Neural progenitor cell (in vitro differentiated cells): ENCODE measurements around the gene CREB5. TPM values are rescaled to one million over a fixed set of nuclear protein-coding genes. Genes with fewer than 3 reads are reported as not detected.

Experiments
- DNase-seq: peaks from one replicate; pipeline ENCODE4 v3.0.0-alpha.2; 2016; ENCODE audit warnings: low spot score
- H2AFZ ChIP-seq: fragments of 200-600 bp; sonication (generic); replicated peaks from 2 replicates; pipeline ENCODE4 v1.6.1; 2016; ENCODE audit warnings: antibody characterized with exemption
- H3F3A ChIP-seq: fragments of 200-600 bp; sonication (generic); 2 replicates; pipeline ENCODE4 v1.6.1; 2016; ENCODE audit warnings: antibody characterized with exemption, low read depth
- H3K27ac ChIP-seq: fragments of 200-600 bp; sonication (generic); 2 replicates; pipeline ENCODE4 v1.5.1; 2016; ENCODE audit warnings: mild to moderate bottlenecking
- H3K27me3 ChIP-seq: fragments of 200-600 bp; sonication (generic); 2 replicates; pipeline ENCODE4 v1.6.1; 2016; ENCODE audit warnings: mild to moderate bottlenecking, moderate library complexity
- H3K36me3 ChIP-seq: fragments of 200-600 bp; sonication (generic); 2 replicates; pipeline ENCODE4 v1.5.1; 2016
- H3K4me1 ChIP-seq: fragments of 200-600 bp; sonication (generic); 2 replicates; pipeline ENCODE4 v1.6.1; 2016; ENCODE audit warnings: mixed run types
- H3K4me2 ChIP-seq: fragments of 200-600 bp; sonication (generic); 2 replicates; pipeline ENCODE4 v1.6.1; 2016
- H3K4me3 ChIP-seq: fragments of 200-600 bp; sonication (generic); 2 replicates; pipeline ENCODE4 v1.5.1; 2016
- H3K79me2 ChIP-seq: fragments of 200-600 bp; sonication (generic); 2 replicates; pipeline ENCODE4 v1.6.1; 2016; ENCODE audit warnings: low read depth
- H3K9ac ChIP-seq: fragments of 200-600 bp; sonication (generic); 2 replicates; pipeline ENCODE4 v1.6.1; 2016
- H3K9me3 ChIP-seq: fragments of 200-600 bp; sonication (generic); 2 replicates; pipeline ENCODE4 v1.5.1; 2016; ENCODE audit warnings: low read depth
- H4K20me1 ChIP-seq: fragments of 200-600 bp; sonication (generic); 2 replicates; pipeline ENCODE4 v1.6.1; 2016; ENCODE audit warnings: low read depth
- H3K27ac Mint-ChIP-seq: 3 replicates; pipeline ENCODE4 v1.8.0; 2021; ENCODE audit warnings: mixed read lengths
- H3K27me3 Mint-ChIP-seq: 2 replicates; pipeline ENCODE4 v1.8.0; 2022; ENCODE audit warnings: low read depth, mild to moderate bottlenecking, inconsistent platforms, moderate library complexity, mixed read lengths; ENCODE audit not compliant: insufficient read depth
- H3K36me3 Mint-ChIP-seq: 3 replicates; pipeline ENCODE4 v1.8.0; 2021; ENCODE audit warnings: mixed read lengths
- H3K4me1 Mint-ChIP-seq: 3 replicates; pipeline ENCODE4 v1.8.0; 2021; ENCODE audit warnings: mixed read lengths
- H3K4me3 Mint-ChIP-seq: 3 replicates; pipeline ENCODE4 v1.8.0; 2021; ENCODE audit warnings: mild to moderate bottlenecking, moderate library complexity, mixed read lengths
- H3K9me3 Mint-ChIP-seq: 3 replicates; pipeline ENCODE4 v1.8.0; 2020; ENCODE audit warnings: mixed read lengths
- EZH2 ChIP-seq: fragments of 200-600 bp; sonication (generic); IDR thresholded peaks from 2 replicates; pipeline ENCODE4 v1.6.1; 2017; ENCODE audit warnings: antibody characterized with exemption, mild to moderate bottlenecking, moderate library complexity
- EZH2phosphoT487 ChIP-seq: fragments of 200-600 bp; sonication (generic); IDR thresholded peaks from 2 replicates; pipeline ENCODE4 v1.6.1; 2017; ENCODE audit warnings: antibody characterized with exemption
- total RNA-seq: library from RNA; depleted of rRNA; stranded (reverse); fragments of >200 nt; gene quantifications from 2 replicates; pipeline ENCODE4 v1.2.3, GENCODE V29; 2015; ENCODE audit warnings: low replicate concordance
- TF ChIP-seq, protein P1 (sequence below): fragments of 200-600 bp; sonication (generic); IDR thresholded peaks from 2 replicates; pipeline ENCODE4 v1.5.1; 2017; ENCODE audit warnings: antibody characterized with exemption, mild to moderate bottlenecking

The CREB5 gene
- total RNA-seq, 1 donor from 2014 or later = 1.2 TPM

DNA sequence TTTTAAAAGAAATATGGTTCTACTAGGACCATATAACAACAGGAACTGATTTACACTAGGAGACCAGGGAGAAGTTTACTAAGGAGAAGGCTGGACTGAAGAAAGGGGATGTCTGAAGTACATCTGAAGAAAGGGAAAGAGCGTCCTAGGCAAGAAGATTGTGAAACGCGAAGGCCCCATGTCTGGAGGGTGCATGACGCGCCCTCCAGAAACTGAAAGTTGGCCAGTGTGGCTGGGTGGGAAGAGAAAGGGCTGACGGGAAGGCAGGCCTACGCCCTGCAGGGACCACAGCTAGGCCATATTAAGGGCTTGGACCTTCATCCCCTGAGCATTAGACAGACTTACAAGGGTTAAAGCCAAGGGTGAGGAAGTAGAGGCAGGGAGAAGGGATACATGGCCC lies 387.8 kb downstream of the CREB5 start:
- no peaks in the 10 kb centered on the region for H3K9me3 ChIP-seq
- H3K27me3 ChIP-seq = no peaks in the 10 kb centered on the region
- TF ChIP-seq EZH2phosphoT487 (no peak), EZH2 (no peak)
- TF ChIP-seq, protein P1, sequence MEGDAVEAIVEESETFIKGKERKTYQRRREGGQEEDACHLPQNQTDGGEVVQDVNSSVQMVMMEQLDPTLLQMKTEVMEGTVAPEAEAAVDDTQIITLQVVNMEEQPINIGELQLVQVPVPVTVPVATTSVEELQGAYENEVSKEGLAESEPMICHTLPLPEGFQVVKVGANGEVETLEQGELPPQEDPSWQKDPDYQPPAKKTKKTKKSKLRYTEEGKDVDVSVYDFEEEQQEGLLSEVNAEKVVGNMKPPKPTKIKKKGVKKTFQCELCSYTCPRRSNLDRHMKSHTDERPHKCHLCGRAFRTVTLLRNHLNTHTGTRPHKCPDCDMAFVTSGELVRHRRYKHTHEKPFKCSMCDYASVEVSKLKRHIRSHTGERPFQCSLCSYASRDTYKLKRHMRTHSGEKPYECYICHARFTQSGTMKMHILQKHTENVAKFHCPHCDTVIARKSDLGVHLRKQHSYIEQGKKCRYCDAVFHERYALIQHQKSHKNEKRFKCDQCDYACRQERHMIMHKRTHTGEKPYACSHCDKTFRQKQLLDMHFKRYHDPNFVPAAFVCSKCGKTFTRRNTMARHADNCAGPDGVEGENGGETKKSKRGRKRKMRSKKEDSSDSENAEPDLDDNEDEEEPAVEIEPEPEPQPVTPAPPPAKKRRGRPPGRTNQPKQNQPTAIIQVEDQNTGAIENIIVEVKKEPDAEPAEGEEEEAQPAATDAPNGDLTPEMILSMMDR = no peak
- Mint-ChIP-seq H3K4me3 (no peak overlapping the region), H3K27ac (no peak overlapping the region), H3K27me3 (no peaks in the 10 kb centered on the region), H3K36me3 (no peaks in the 10 kb centered on the region), H3K9me3 (no peaks in the 10 kb centered on the region), H3K4me1 (peaks cover 3% of the 10 kb centered on the region)
- no peak for DNase-seq
- no peak overlapping the region for H3K9ac ChIP-seq
- H2AFZ ChIP-seq = no peak overlapping the region
- H3K4me3 ChIP-seq = no peak overlapping the region
- H3K4me1 ChIP-seq = no peaks in the 10 kb centered on the region
- no peak overlapping the region for H3K4me2 ChIP-seq
- H3K36me3 ChIP-seq = no peaks in the 10 kb centered on the region
- H4K20me1 ChIP-seq = no peaks in the 10 kb centered on the region
- H3F3A ChIP-seq = no peaks in the 10 kb centered on the region
- H3K27ac ChIP-seq = no peak overlapping the region
- no peaks in the 10 kb centered on the region for H3K79me2 ChIP-seq

DNA sequence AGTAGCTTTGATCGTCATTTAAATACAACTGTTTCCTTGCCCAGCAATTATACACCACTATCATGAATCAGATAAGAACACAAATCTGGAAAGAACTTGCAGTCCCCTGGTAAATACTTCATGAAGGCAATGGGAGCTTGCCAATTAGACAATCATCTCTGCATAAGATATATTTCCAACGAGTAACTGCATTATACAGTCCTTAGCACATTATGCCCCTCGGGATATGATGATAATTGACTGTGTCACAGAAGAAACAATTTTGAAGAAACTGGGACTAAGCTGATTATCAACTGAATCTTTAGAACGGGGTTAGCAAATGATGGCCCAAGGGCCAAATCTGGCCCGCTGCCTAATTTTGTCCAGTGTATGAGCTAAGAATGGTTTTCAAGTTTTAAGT lies 390.1 kb downstream of the CREB5 start:
- no peaks in the 10 kb centered on the region for H3K36me3 ChIP-seq
- no peak overlapping the region for H3K27ac ChIP-seq
- H3K9me3 Mint-ChIP-seq = no peaks in the 10 kb centered on the region
- H3K27me3 Mint-ChIP-seq = no peaks in the 10 kb centered on the region
- no peaks in the 10 kb centered on the region for H3K4me1 ChIP-seq
- TF ChIP-seq EZH2 = no peak
- TF ChIP-seq EZH2phosphoT487 = no peak
- TF ChIP-seq, protein P1 = no peak
- no peak overlapping the region for H3K4me3 Mint-ChIP-seq
- no peak overlapping the region for H2AFZ ChIP-seq
- H3K27me3 ChIP-seq = no peaks in the 10 kb centered on the region
- no peak overlapping the region for H3K4me2 ChIP-seq
- H3K4me1 Mint-ChIP-seq = no peaks in the 10 kb centered on the region
- H3F3A ChIP-seq = no peaks in the 10 kb centered on the region
- H3K27ac Mint-ChIP-seq = no peak overlapping the region
- no peaks in the 10 kb centered on the region for H3K79me2 ChIP-seq
- H3K36me3 Mint-ChIP-seq = no peaks in the 10 kb centered on the region
- H3K9me3 ChIP-seq = no peaks in the 10 kb centered on the region
- DNase-seq = no peak
- no peak overlapping the region for H3K9ac ChIP-seq
- H4K20me1 ChIP-seq = no peaks in the 10 kb centered on the region
- no peak overlapping the region for H3K4me3 ChIP-seq

DNA sequence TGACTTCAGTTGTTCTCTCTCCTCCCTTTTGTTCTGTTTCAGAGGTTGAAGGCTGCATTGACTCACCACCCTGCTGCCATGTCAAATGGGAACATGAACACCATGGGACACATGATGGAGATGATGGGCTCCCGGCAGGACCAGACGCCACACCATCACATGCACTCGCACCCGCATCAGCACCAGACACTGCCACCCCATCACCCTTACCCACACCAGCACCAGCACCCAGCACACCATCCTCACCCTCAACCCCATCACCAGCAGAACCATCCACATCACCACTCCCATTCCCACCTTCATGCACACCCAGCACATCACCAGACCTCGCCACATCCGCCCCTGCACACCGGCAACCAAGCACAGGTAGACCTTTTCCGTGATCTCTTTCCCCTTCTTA lies 391.8 kb downstream of the CREB5 start:
- TF ChIP-seq, protein P1 = no peak
- no peak for TF ChIP-seq EZH2
- H3K27ac Mint-ChIP-seq = no peak overlapping the region

DNA sequence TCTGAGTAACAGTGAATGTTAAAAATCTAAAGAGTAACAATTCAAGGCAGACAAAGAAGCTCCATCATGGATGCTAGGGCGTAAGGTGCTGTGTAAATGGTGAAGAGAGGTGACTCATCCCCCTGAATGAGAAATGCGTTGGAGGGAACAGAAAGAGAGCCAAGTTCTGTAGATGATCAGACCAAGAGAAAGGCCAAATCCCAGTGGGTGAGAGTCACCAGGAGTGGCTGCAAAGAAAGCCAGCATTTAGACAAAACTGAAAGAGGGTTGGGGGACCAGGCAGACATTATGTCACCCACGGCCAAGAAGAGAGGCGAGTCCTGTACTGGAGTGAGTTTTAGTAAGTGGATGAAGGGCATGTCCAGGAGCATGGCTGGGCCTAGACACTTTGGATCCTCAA lies 392.7 kb downstream of the CREB5 start:
- Histone ChIP-seq H3K4me3 (no peak overlapping the region), H4K20me1 (no peaks in the 10 kb centered on the region), H3K4me1 (no peaks in the 10 kb centered on the region), H3K79me2 (no peaks in the 10 kb centered on the region), H3K9me3 (no peaks in the 10 kb centered on the region), H2AFZ (no peak overlapping the region), H3K27me3 (no peaks in the 10 kb centered on the region), H3K27ac (no peak overlapping the region), H3K4me2 (no peak overlapping the region), H3K36me3 (no peaks in the 10 kb centered on the region), H3F3A (no peaks in the 10 kb centered on the region), H3K9ac (no peak overlapping the region)
- TF ChIP-seq EZH2 = no peak
- TF ChIP-seq, protein P1 = no peak
- no peak for TF ChIP-seq EZH2phosphoT487
- Mint-ChIP-seq H3K27me3 (no peaks in the 10 kb centered on the region), H3K4me1 (no peaks in the 10 kb centered on the region), H3K27ac (no peak overlapping the region), H3K36me3 (peaks cover 3% of the 10 kb centered on the region), H3K9me3 (no peaks in the 10 kb centered on the region), H3K4me3 (no peak overlapping the region)
- DNase-seq = no peak

More for the DNA sequence above, 391.8 kb downstream of the CREB5 start:
- Histone ChIP-seq H3K4me1 (no peaks in the 10 kb centered on the region), H4K20me1 (no peaks in the 10 kb centered on the region), H3K9ac (no peak overlapping the region), H3K27ac (no peak overlapping the region), H3K79me2 (no peaks in the 10 kb centered on the region), H2AFZ (no peak overlapping the region), H3K36me3 (no peaks in the 10 kb centered on the region), H3F3A (no peaks in the 10 kb centered on the region), H3K4me3 (no peak overlapping the region), H3K27me3 (no peaks in the 10 kb centered on the region), H3K9me3 (no peaks in the 10 kb centered on the region), H3K4me2 (no peak overlapping the region)
- no peak for DNase-seq
- Mint-ChIP-seq H3K4me1 (no peaks in the 10 kb centered on the region), H3K27me3 (no peaks in the 10 kb centered on the region), H3K36me3 (peaks cover 3% of the 10 kb centered on the region), H3K4me3 (no peak overlapping the region), H3K9me3 (no peaks in the 10 kb centered on the region)
